Endothelial cell of umbilical vein (primary cell): Measurements from ENCODE around the gene SNCG.

Source experiments
- CTCF ChIP-seq, 2 donors: IDR thresholded peaks; 1 replicate in 1 of 2; 2 replicates in 1 of 2; pipeline ENCODE4 v1.5.1; 2011; ENCODE audit warnings: low read length in 2 of 2, mild to moderate bottlenecking in 2 of 2, moderate library complexity in 2 of 2, control low read depth in 1 of 2, inconsistent platforms in 1 of 2, low read depth in 1 of 2; ENCODE audit not compliant: insufficient read depth in 1 of 2; ENCODE audit errors: extremely low read depth in 1 of 2
- EZH2 ChIP-seq: IDR thresholded peaks from 2 replicates; pipeline ENCODE4 v1.6.1; 2012; ENCODE audit warnings: borderline replicate concordance, low read depth, mild to moderate bottlenecking, moderate library complexity, low read length, inconsistent platforms; ENCODE audit not compliant: severe bottlenecking
- FOS ChIP-seq: IDR thresholded peaks from 2 replicates; pipeline ENCODE4 v1.6.1; 2011; ENCODE audit warnings: mild to moderate bottlenecking, low read length, moderate library complexity, borderline replicate concordance; ENCODE audit not compliant: insufficient read depth
- MAX ChIP-seq: IDR thresholded peaks from 2 replicates; pipeline ENCODE4 v1.6.1; 2011; ENCODE audit not compliant: insufficient read depth, insufficient read length
- MYC ChIP-seq: IDR thresholded peaks from one replicate; pipeline ENCODE4 v1.6.1; 2011; ENCODE audit warnings: mild to moderate bottlenecking, low read depth, low read length
- POLR2A ChIP-seq: IDR thresholded peaks from 2 replicates; pipeline ENCODE4 v1.6.1; 2012; ENCODE audit warnings: low read depth, mild to moderate bottlenecking, control low read depth, low read length
- POLR2AphosphoS5 ChIP-seq: IDR thresholded peaks from 2 replicates; pipeline ENCODE4 v1.6.1; 2012; ENCODE audit warnings: low read depth, mild to moderate bottlenecking, control low read depth, low read length, moderate library complexity; ENCODE audit not compliant: insufficient read depth

- TF ChIP-seq POLR2AphosphoS5 (no peak), EZH2 (no peak), POLR2A (no peak), CTCF (IDR thresholded peaks at IDR 0.05; ENCODE audit: extremely low read depth in 1 of 2, insufficient read depth in 1 of 2, low read depth in 1 of 2, low read length in 2 of 2) (no peak), MYC (no peak), FOS (no peak), MAX (no peak)
Measured at GRCh38 chr10:86958116-86958900, at the start of gene SNCG.
